Measurements from ENCODE around the gene MYL5. TPM values are rescaled to one million over a fixed set of nuclear protein-coding genes. Genes with fewer than 3 reads are reported as not detected.

MYL5 gene
- total and polyA plus RNA-seq, 2 of the 13 experiments (the other 11 are each of a cell fraction or from before 2014, with no cell fraction given), result 6.5 to 16.0 TPM

- TF ChIP-seq PHF21A (CRISPR knock-in tag; IDR thresholded peaks at IDR 0.05) (no peak), ZNF850 (CRISPR knock-in tag; conservative IDR thresholded peaks at IDR 0.05) (no peak), SAP130 (CRISPR knock-in tag; IDR thresholded peaks at IDR 0.05; ENCODE audit: low read depth) (peak; percentile 10; the same call in 1 of the 2 replicates), ZNF343 (CRISPR knock-in tag; IDR thresholded peaks at IDR 0.05) (no peak), ZNF501 (CRISPR knock-in tag; IDR thresholded peaks at IDR 0.05) (no peak), NFIC (IDR thresholded peaks at IDR 0.05; ENCODE audit: low read length) (no peak), ZNF101 (CRISPR knock-in tag; IDR thresholded peaks at IDR 0.05; ENCODE audit: borderline replicate concordance, low read depth) (no peak), PRDM15 (CRISPR knock-in tag; IDR thresholded peaks at IDR 0.05) (no peak), ZNF282 (IDR thresholded peaks at IDR 0.05; ENCODE audit: partially characterized antibody) (no peak), SPEN (CRISPR knock-in tag; IDR thresholded peaks at IDR 0.05; ENCODE audit: low read depth) (no peak), ZNF276 (CRISPR knock-in tag; IDR thresholded peaks at IDR 0.05; ENCODE audit: low read depth) (no peak), ZNF749 (CRISPR knock-in tag; IDR thresholded peaks at IDR 0.05; ENCODE audit: borderline replicate concordance) (no peak), ZNF354B (CRISPR knock-in tag; IDR thresholded peaks at IDR 0.05) (no peak), NFKB2 (CRISPR knock-in tag; IDR thresholded peaks at IDR 0.05; ENCODE audit: borderline replicate concordance) (no peak; the same call in 1 of the 2 replicates)
- TF ChIP-seq, protein P1, sequence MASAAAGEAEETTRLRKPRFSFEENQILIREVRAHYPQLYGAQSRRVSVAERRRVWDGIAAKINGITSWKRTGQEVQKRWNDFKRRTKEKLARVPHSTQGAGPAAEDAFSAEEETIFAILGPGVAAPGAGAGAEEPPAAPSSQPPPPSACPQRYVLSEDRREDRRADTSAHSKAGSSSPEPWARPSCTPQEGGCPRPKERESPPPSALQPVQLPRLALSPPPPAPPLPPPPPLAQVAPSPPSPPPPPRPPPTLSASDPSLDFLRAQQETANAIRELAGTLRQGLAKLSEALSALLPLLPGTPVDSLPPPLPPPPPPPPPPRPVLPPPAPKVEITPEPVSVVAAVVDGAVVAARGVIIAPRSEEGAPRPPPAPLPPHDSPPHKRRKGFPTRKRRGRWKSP (CRISPR knock-in tag; IDR thresholded peaks at IDR 0.05), result no peak
- TF ChIP-seq, protein P2, sequence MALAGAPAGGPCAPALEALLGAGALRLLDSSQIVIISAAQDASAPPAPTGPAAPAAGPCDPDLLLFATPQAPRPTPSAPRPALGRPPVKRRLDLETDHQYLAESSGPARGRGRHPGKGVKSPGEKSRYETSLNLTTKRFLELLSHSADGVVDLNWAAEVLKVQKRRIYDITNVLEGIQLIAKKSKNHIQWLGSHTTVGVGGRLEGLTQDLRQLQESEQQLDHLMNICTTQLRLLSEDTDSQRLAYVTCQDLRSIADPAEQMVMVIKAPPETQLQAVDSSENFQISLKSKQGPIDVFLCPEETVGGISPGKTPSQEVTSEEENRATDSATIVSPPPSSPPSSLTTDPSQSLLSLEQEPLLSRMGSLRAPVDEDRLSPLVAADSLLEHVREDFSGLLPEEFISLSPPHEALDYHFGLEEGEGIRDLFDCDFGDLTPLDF (CRISPR knock-in tag; IDR thresholded peaks at IDR 0.05), result no peak
- TF ChIP-seq, protein P3, sequence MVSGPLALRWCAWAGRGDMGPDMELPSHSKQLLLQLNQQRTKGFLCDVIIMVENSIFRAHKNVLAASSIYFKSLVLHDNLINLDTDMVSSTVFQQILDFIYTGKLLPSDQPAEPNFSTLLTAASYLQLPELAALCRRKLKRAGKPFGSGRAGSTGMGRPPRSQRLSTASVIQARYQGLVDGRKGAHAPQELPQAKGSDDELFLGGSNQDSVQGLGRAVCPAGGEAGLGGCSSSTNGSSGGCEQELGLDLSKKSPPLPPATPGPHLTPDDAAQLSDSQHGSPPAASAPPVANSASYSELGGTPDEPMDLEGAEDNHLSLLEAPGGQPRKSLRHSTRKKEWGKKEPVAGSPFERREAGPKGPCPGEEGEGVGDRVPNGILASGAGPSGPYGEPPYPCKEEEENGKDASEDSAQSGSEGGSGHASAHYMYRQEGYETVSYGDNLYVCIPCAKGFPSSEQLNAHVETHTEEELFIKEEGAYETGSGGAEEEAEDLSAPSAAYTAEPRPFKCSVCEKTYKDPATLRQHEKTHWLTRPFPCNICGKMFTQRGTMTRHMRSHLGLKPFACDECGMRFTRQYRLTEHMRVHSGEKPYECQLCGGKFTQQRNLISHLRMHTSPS (CRISPR knock-in tag; IDR thresholded peaks at IDR 0.05; ENCODE audit: low read depth), result no peak
These were observed 3.3 kb downstream of the MYL5 start (continued) for GRCh38 chr4:677431-678293.
